GM18909 (cell line): ENCODE data around the gene SMIM1.
A peak's percentile ranks its signal among the peaks of the same experiment; 100 is the strongest.
"Not testable (repeated sequence)": the region's sequence is repeated elsewhere in the genome, so short reads cannot be mapped to it uniquely, and the experiment has no call there.

Experiments
- ATAC-seq: cut with Tn5 transposase; IDR thresholded peaks from one replicate; pipeline ENCODE4 v1.9.1; 2021; ENCODE audit warnings: mild to moderate bottlenecking; ENCODE audit not compliant: unreplicated experiment, poor library complexity

SMIM1 gene

DNA sequence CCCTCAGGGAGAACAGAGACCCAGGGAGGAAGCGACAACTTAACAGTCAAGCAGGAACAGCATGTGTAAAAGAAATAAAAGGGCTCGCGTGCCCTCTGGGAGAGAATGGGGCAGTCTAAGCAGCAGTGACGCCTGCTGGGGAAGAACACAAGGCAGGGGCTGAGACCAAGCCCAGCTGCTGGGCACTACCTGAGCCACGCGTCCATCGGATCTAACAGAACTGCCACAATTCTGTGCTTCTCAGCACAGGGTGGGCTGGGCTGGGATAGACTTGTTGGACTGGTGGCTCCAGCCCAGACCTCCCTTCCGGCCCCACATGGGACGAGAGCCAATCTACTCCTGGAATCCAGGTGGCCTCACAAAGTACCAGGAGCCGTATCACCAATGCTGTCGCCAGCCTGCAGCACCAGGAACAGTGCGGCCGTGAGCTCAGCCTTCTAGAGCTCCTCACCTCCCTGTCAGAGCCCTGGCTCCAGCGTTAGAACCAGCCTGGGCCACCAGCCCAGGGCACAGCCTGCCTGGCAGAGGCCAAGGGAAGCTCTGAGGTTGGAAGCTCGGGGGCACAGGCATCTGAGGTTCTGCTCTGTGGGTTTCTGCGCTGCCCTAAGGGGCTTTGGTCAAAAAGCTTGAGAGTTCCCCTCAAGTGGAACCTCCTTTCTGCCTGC, 16.3 kb downstream of the SMIM1 start:
- ATAC-seq, result no peak

DNA sequence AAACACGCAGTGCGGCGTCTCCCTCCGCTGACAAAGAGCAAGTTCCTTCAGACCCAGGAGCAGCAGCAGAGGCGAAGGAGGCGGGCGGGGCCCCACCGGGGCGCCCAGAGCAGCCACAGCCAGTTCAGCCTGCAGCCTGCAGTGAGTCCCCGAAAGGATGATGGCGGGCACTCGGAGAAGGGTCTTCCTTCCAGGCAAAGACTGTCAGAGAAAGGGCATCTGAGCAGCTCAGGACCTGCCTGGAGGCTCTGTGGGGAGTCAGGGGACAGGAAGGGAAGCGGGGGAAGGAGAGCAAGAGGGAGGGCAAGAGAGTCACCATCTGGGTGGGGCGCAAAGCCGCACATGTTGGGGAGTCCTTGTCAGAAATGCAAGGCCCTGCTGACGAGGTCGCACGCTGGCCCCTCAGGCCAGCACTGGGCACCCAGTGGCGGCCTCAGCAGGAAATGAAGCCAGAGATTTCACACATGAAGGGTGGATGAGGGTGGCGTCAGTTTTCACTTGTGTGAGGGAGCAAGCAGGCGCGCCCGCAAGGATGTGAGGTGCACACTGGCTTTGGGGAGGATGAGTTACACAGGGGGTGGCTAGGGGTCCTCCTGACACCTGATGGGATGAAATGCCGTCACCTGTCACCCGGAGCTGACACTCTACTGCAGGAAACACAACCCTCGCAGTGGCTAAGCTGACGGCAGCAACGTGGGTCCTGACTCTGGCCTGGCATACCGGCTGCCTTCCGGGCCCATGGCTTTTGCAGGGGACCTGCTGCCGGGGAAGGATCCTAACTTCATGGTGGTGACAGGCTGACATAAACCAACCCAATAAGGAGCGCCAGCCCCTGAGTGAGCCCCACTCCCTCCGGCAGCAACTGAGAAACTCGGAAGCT, 17.1 kb downstream of the SMIM1 start:
- ATAC-seq, result no peak

DNA sequence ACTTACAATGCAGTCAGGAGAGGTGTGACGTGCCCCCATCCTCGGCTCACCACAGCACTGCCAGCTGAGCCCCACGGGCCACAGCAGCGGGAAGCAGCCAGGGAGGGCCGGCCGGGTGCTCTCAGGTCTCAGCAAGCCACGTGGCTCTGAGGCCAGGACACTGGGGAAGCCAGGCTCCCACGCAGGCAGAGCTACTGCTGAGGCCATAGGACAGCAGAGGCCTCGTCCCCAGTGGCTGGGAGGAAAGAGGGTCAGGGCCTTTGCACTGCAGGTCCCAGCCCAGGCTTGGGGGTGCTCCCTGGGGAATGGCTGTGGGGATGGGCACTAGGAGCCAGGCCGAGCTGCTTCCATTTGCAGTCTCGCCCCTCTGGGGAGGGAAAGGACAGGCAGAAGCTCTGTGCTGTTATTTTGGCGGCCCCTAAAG, 18.0 kb downstream of the SMIM1 start:
- no peak for ATAC-seq

GRCh38 chr1:3790952-3791351, 18.4 kb downstream of the SMIM1 start:
- ATAC-seq, result no peak

- ATAC-seq, result peak; percentile 33
Measured at GRCh38 chr1:3795453-3796214, 23.1 kb downstream of the SMIM1 start.

- peak; percentile 97 for ATAC-seq
Measured at GRCh38 chr1:3796215-3797061, 23.9 kb downstream of the SMIM1 start, which contains the start of gene LRRC47. TSS of gene LRRC47 (minus strand) at chr1:3796498. CDS start at chr1:3796476, 22 bp downstream.

DNA sequence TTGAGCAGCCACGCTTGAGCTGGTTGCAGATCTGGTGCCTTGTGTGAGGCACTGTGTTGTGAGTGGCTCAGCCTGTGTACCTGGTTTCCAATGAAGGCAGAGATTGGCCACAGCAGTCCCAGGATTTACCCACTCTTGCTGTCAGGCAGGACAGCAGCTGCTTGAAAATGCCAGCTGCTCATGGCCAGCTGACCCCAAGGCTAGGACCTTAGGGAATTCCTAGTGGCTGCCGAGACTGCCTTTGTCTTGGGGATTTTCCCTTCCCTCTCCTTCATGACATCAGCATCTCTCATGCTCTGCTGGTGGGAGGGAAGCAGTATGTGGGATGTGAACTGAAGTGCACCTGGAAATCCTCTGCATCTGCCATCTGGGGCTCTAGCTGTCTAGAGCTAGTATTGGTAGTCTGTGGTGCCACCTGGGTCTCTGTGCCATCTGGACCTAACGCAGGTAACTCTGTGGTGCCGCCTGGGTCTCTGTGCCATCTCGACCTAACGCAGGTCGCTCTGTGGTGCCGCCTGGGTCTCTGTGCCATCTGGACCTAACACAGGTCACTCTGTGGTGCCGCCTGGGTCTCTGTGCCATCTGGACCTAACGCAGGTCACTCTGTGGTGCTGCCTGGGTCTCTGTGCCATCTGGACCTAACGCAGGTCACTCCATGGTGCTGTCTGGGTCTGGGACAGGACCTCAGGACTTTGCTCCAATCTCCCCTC, 27.6 kb downstream of the SMIM1 start:
- ATAC-seq, result no peak

DNA sequence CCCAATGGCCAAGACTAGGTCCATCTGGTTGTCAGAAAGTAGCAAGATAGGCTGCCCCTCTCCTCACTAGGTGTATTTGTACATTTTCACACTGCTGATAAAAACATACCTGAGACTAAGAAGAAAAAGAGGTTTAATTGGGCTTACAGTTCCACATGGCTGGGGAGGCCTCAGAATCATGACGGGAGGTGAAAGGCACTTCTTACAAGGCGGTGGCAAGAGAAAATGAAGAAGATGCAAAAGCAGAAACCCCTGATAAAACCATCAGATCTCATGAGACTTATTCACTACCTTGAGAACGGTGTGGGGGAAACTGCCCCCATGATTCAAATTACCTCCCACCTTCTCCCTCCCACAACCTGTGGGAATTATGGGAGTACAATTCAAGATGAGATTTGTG, 28.2 kb downstream of the SMIM1 start:
- ATAC-seq, result not testable (repeated sequence)

DNA sequence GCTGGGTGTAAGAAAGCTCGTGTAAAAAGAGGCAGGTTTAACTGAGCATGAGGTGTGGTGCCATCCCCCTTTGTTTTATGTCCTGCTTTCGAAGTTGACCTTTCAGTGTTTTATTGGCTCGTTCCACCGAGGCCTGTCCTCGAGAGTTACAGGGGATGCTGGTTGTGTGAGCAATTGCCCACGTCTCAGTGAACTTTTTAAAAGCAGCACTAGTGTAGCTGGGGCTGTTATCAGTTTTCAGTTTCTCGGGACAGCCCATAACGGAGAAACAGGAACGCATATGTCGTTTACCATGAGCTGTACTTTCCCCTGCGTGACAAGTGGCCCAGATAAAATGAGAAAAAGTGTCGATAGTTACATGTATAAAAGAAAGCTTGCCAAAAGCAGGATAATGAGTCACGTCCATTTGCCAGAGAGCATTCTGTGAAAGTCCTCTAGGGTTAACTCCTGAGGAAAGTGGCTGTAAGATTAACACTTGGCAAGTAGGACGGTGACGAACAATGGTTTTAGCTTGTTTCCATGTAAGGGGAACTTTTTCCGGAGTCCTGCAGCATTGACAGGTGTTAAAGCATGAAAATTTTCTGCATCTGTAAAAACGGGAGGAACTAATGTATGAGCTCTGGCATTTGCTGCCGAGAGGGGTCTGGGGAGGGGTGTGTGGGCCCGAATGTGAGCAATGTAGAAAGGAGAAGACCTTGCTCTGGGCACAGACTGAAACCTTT, 31.5 kb downstream of the SMIM1 start:
- ATAC-seq, result no peak

DNA sequence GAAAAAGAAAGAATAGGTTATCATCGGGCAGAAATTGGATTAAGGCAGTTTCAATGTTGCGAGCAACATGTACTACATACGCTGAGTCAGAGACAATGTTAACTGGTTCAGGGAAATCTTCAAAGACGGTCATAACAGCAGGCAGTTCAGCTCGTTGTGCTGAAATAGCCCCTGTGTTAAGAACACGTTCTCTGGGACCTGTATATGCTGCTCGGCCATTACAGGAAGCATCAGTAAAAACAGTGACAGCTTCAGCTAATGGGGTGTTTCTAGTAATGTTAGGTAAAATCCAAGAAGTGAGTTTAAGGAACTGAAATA, 32.0 kb downstream of the SMIM1 start:
- ATAC-seq, result not testable (repeated sequence)

GRCh38 chr1:3805038-3805437, 32.5 kb downstream of the SMIM1 start:
- ATAC-seq, result no peak

DNA sequence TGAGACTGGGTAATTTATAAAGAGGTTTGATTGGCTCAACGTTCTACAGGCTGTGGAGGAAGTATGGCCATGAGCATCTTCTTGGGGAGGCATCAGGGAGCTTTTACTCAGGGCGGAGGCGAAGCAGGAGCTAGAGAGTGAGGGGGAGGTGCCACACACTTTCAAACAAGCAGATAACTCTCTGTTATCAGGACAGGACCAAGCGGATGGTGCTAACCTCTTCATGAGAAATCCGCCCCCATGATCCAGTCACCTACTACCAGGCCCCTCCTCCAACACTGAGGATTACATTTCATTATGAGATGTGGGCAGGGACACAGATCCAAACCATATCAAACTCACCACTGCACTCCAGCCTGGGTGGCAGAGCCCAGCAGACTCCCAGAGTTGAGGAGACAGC, 35.2 kb downstream of the SMIM1 start:
- no peak for ATAC-seq

- ATAC-seq, result no peak
Measured at GRCh38 chr1:3809680-3810079, 37.1 kb downstream of the SMIM1 start.

DNA sequence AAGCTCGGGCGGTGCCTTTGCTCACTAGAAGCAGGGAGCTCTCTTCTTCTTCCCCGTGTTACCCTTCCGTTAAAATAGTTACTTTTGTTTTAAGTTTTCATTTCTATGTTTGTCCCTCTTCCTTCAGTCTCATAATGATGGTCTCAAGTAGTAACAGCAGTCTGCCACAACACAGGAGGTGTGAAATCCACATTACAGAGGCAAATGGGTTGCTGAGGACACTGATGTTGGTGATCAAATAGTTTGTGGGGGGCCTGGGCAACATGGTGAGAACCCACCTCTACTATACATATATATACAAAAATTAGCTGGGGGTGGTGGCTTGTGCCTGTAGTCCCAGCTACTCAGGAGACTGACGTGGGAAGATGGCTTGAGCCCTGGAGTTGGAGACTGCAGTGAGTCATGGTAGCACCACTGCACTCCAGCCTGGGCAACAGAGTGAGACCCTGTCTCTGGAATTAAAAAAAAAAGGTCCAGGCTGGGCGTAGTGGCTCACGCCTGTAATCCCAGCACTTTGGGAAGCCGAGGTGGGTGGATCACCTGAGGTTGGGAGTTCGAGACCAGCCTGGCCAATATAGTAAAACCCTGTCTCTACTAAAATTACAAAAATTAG, 37.7 kb downstream of the SMIM1 start:
- not testable (repeated sequence) for ATAC-seq

GRCh38 chr1:3811595-3811911, 39.0 kb downstream of the SMIM1 start:
- ATAC-seq, result no peak

- no peak for ATAC-seq
Measured at GRCh38 chr1:3814065-3814464, 41.5 kb downstream of the SMIM1 start.

GRCh38 chr1:3814771-3815561, 42.4 kb downstream of the SMIM1 start:
- ATAC-seq, result no peak
